Hematopoietic multipotent progenitor cell treated with erythropoietin and hydrocortisone succinate and interleukin-3 and kit ligand, for 15 days (in vitro differentiated cells): ENCODE data around the gene C2orf69.

Experiments used
- DNase-seq: peaks from one replicate; pipeline ENCODE4 v3.0.0-alpha.2; 2015; ENCODE audit warnings: low spot score

The C2orf69 gene

DNA sequence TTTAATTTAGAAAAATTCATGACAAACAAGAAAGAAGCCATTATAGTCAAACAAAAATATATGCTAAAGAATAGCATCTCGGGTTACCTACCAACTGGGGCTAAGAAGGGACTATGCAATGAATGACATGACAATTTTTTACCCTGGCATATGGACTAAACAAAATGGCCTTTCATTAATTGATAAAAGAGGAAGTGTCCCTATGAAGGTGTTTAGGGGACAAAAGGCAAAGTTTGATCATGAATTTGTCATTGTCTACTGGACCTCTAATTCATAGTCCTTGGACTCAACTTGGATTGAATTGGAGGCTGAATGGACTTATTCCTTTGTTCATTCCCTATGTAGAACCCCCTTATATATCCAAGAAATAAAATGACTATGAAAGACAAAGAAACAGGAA is 57.0 kb downstream of the C2orf69 start:
- DNase-seq: no peak

DNA sequence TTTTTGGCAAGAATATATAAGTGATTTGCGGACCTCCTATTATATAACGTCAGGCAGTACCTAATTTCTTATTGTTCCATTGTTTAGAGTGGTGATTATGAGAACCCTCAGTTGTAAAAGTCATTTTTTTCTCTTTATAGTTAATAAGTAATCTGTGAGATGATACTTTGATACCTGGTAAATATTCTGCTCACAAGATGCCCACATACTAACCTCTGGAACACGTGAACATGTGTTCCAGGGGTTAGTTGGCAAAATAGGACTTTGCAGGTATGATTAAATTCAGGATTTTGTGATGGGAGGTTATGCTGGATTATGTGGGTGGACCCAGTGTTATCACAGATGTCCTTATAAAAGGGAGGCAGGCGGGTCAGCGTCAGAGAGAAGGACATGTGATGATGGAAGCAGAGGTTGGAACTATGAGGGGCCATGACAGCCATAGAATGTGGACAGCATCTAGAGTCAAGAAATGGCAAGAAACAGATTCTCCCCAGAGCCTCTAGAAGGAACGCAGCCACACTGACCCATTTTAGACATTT is 61.1 kb downstream of the C2orf69 start:
- DNase-seq: no peak

DNA sequence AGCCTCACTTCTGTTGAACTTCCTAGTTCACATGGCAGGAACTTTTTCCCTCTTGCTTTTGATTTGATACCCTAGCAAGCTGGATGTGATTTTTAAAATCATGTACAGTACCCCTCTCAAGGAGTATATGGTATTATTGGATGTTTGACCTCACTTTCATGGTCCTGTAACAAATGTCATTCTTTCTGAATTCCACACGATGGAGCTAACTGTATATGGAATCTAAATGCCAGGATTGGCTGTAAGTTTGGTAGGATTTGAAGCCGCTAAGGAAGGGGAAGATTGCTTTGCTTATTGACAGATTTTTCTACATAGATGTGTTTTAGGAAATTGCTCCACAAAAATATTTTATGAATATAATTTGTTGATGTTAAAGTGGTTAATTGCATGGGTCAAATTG is 62.6 kb downstream of the C2orf69 start:
- no peak for DNase-seq

DNA sequence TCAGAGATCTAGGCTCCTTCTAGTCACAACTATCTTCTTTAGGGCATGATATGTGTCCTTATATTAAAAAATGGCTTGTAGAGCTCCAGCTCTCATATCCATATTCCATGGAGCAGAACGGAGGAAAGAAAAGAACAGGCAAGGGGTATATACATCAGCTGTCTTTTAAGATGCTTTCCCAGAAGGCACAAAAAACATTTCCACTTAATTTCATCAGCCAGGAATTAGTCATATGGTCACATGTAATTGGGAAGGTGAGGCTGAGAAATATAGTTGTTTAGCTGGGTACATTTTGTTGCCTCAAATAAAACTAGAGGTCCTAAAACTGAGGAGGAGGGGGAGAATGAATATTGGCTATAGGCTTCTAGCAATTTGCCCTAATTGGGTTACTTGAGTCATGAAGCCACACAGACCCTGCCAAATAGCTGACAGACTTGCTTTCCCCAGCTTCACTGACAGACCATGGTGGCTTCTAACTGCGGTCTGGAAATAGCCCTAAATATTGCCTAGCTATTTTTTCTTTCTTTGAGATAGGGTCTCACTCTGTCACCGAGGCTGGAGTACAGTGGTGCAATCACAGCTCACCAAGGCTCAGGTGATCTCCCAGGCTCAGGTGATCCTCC is 64.3 kb downstream of the C2orf69 start:
- DNase-seq: no peak
